GM12801 (cell line): ENCODE results near the gene TLE4.

Experiments
- TF ChIP-seq, protein P1 (sequence below): IDR thresholded peaks from one replicate; pipeline ENCODE4 v1.5.1; 2011; ENCODE audit warnings: control low read depth; ENCODE audit not compliant: insufficient read length; ENCODE audit errors: extremely low read depth

Gene TLE4

DNA sequence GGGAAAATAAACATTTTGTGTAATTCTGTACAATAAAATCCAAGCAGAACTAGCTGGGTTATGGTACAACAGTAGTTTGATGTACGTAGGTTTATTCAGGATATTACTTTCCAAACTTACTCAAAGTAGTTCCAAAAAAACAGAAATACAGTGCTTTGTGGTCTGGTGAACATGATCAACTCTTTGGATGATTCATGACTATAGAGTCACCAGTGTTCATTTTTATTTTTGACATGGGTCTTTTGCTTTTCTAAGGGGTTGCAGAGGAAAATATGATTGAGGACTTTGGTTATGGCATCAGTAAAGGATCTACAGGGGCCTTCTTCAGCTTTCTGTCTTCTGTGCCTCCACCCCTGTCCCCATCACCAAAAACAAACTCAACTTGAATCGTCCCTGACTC is 127.2 kb downstream of the TLE4 start:
- TF ChIP-seq, protein P1, sequence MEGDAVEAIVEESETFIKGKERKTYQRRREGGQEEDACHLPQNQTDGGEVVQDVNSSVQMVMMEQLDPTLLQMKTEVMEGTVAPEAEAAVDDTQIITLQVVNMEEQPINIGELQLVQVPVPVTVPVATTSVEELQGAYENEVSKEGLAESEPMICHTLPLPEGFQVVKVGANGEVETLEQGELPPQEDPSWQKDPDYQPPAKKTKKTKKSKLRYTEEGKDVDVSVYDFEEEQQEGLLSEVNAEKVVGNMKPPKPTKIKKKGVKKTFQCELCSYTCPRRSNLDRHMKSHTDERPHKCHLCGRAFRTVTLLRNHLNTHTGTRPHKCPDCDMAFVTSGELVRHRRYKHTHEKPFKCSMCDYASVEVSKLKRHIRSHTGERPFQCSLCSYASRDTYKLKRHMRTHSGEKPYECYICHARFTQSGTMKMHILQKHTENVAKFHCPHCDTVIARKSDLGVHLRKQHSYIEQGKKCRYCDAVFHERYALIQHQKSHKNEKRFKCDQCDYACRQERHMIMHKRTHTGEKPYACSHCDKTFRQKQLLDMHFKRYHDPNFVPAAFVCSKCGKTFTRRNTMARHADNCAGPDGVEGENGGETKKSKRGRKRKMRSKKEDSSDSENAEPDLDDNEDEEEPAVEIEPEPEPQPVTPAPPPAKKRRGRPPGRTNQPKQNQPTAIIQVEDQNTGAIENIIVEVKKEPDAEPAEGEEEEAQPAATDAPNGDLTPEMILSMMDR, result no peak

DNA sequence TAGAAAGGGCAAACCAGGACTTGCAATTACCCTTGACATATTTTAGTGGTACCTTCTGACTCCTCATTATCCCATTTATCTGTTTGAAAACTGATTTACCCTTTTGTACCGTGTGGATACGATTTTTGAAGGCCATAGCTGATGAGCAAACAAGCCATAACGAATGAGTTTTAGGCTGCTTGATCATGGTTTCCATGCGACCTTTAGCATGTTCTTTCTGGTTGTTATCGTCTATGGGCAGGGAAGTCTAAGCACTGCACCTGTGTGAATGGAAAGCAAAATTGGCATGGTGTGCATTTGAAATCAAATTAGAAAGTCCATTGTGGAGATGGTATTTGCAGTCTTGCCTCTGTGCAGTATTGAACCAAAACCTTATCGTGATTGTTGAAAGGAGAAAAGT is 127.7 kb downstream of the TLE4 start:
- TF ChIP-seq, protein P1, result no peak

DNA sequence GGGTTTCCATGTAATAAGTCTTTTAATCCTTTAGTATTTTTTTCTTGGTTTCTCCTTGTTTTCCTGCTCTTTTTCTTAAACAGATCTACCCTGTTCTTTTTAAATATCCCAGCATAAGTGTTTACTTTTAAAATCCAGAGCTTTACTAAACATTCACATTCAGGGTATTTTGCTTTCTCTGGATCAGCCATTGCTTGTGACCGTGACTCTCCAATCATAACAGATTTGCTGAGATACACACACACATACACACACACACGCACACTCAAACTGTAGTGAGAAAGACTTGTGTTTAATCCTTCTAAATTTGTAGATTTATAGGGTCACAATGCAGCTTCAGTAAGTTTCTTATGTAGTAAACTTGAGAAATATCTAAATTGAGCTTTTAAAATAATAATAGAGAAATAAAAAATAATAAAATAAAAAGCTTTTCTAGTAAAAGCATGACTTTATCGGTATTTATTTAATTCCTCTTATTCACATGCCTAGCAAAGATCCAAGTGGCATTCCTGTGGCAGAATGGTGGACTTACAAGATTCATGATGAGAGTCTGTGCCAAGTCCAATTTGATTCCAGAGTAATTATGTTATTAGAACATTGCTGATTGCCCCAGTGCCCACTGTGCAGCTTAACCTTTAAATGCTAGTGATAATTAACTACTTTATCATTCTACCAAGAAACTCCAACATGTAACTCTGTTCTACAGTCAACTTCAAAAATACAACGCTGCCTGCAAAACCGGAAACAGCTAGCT is 129.0 kb downstream of the TLE4 start:
- TF ChIP-seq, protein P1, result no peak

DNA sequence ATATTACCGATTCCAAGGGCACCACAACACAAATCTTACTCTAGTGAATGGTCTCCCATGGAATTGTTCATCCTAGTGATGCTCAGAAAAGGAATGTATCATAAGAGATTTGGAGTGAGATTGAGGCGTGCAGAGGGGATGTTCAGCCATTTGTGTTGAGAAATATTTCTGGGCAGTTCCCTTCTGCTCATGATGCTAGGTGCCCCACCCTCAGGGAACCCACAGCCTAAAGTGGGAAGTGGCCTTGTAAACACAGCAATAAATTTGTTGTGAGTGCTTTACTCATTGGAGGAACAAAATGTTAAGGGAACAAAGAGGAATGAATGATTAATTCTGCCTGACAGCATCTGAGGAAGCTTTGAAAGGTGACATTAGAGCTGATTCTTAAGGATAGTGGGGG is 129.9 kb downstream of the TLE4 start:
- TF ChIP-seq, protein P1, result no peak

DNA sequence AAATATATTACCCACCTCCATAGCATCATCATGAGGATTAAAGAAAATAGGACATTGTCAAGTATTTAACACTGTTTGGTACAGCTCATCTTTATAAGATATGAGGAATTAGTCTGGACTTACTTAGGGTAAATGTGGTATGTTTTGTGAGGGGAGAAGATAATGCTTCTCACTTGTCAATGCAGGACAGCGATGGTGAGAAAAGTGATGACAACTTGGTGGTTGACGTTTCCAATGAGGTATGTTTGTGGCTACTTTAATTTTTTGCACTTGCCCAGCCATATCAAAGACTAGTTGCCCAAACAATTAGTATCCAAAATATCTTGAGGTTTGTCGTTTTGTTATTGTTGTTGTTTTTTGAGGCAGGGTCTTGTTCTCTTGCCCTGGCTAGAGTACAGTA is 133.9 kb downstream of the TLE4 start:
- TF ChIP-seq, protein P1, result no peak

DNA sequence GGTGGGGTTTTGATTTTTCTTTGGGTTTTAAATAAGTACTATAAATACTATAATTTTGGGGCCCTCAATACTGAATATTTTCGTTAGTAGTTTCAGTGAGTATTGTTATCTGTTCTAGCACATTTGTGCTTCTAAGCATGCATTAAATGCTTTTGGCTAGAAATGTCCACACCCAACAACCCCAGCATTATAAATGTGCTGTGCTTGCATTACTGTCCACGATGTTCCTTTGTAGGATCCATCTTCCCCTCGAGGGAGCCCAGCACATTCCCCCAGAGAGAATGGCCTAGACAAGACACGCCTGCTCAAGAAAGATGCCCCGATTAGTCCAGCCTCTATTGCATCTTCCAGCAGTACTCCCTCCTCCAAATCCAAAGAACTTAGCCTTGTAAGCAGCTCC is 134.7 kb downstream of the TLE4 start:
- TF ChIP-seq, protein P1, result no peak

DNA sequence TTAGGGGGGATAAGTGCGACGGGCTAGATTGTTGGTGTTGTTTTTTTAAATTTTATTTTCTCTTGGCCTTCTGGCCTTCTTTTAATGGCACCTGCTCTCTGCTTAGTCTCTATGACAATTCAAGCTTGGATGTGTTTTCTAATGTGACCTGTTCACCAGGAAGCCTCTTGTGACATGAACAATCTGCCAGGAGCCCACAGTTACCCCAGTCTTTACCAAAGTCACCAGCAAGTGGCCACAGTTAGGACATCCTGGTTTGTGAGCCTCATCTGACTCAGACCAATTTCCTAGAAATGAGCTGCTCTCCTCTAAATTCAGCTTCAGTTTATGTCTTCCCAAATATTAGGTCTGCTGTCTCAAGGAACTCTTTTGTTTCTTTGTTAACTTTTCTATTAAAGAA is 135.8 kb downstream of the TLE4 start:
- TF ChIP-seq, protein P1, result no peak
